OCI-LY3 (cell line): ENCODE measurements around the gene IVNS1ABP.

Source experiments
- EZH2phosphoT487 ChIP-seq: fragments of 200-600 bp; shearing (Covaris generic); IDR thresholded peaks from 2 replicates; pipeline ENCODE4 v1.6.1; 2018; ENCODE audit warnings: antibody characterized with exemption, mixed run types, low read depth
- TF ChIP-seq, protein P1 (sequence below): fragments of 200-600, 300-600 bp; sonication (generic); IDR thresholded peaks from 2 replicates; pipeline ENCODE4 v1.5.1; 2014; ENCODE audit warnings: antibody characterized with exemption, low read length, low read depth

DNA sequence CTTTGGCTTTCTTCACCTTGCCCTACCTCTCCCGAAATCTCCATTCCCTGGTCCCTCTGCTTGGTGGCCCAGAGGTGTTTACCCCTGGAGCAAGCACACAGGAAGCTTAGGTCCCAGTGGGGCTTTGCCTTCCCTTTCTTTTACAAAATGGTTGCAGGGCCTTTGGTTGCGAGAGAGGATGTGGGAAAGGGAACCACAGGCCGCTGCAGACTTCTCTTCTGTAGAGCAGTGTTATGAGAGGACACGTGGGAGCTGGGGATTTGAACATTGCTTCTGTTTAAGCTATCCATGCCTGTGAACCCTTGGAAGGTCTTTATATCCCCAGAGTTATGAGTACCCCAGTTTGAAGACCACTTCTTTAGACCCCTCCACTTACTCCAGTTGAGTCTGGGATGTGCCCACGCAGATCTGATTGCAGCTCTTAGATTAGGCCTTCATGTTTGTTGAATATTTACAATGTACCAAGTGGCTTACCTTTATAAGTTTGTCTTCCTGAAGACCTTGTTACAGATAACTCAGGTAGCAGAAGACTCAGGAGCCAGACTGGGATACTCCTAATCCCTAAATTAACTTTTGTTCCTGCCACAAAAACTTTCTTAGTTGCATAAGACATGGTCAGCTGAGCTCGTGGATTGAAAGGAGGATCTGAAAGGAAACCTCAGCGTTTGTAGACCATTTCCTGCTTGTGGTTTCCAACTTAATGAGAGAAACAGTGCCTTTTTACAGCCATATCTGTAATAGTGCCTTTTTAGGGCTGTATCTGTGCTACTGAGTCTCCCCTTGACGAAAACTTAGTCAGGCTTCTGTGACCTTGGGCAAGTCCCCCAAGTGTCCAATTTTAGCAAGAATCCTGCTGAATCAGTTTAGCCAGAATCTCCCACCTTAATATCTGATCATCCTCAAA, 21.9 kb upstream of the IVNS1ABP start:
- no peak for TF ChIP-seq EZH2phosphoT487
- TF ChIP-seq, protein P1, sequence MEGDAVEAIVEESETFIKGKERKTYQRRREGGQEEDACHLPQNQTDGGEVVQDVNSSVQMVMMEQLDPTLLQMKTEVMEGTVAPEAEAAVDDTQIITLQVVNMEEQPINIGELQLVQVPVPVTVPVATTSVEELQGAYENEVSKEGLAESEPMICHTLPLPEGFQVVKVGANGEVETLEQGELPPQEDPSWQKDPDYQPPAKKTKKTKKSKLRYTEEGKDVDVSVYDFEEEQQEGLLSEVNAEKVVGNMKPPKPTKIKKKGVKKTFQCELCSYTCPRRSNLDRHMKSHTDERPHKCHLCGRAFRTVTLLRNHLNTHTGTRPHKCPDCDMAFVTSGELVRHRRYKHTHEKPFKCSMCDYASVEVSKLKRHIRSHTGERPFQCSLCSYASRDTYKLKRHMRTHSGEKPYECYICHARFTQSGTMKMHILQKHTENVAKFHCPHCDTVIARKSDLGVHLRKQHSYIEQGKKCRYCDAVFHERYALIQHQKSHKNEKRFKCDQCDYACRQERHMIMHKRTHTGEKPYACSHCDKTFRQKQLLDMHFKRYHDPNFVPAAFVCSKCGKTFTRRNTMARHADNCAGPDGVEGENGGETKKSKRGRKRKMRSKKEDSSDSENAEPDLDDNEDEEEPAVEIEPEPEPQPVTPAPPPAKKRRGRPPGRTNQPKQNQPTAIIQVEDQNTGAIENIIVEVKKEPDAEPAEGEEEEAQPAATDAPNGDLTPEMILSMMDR = no peak
